ENCODE data around the gene ELOVL6.
"Not testable (repeated sequence)": the region's sequence is repeated elsewhere in the genome, so short reads cannot be mapped to it uniquely, and the experiment has no call there.

The ELOVL6 gene, protein sequence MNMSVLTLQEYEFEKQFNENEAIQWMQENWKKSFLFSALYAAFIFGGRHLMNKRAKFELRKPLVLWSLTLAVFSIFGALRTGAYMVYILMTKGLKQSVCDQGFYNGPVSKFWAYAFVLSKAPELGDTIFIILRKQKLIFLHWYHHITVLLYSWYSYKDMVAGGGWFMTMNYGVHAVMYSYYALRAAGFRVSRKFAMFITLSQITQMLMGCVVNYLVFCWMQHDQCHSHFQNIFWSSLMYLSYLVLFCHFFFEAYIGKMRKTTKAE

DNA sequence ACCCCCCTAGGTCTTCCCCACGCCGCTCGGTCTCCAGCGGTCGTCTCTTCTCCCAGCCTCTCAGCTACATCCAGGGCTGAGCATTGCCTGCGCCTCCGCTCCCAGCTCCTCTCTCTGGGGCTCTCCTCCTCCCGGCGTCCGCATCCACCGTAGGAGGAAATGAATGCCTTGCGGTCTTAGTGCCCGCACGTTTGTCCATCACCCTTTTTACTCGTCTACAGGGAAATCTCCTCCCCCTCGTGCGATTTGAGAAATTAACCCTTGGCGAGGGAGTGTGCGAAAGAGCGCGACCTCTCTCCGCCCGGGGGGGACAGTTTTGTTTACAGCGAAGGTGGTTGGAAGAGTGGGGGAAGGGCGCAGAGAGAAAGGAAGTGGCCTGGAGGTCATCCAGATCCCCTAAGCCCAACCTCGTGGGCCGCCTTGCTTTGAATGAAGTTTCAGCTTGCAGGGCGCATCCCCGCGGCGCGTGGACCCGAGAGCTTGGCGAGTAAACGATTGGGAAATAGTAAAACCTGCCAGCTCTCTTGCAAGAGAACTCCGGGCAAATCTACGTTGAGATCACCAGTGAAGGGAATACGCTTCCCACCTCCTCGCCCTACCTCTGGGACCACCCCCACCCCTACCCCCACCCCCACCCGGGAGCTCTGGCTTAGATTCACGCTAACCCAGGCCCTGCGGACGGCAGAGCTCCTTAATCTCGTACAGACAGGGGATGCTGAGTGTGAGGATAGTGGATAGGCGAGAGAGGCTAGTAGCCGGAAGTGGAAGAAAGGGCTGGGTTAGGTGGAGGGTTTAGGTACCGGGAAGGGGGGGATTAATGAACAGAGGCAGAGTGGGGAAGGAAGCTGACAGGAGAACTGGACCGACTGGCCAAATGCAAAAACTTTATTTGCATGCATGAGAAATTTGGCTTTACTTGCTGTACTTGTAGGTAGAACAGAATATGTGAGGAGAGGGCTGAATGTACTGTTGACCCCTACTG, at the start of gene ELOVL6:
Gene ELOVL6 (minus strand): TSS at position 181 of the 982 bp plus-strand sequence. CDS start 280 bp downstream, outside the sequence.
- Histone ChIP-seq H3K27ac (ENCODE audit: low read length) (peak within 1 kb of the TSS; percentile 66), H3K4me1 (ENCODE audit: control insufficient read depth, insufficient read depth, low read length) (peaks cover 13% of the 10 kb centered on the region), H3K9ac (ENCODE audit: low read length in 2 of 2) (peak within 1 kb of the TSS; percentile 81 to 85), H3K36me3 (ENCODE audit: control insufficient read depth in 2 of 2, insufficient read depth in 2 of 2, low read length in 2 of 2) (no peaks in the 10 kb centered on the region), H3K27me3 (ENCODE audit: control insufficient read depth in 1 of 2, insufficient read depth in 2 of 2, low read length in 2 of 2) (no peaks in the 10 kb centered on the region), H3K9me3 (ENCODE audit: control insufficient read depth in 2 of 2, low read length in 2 of 2) (no peaks in the 10 kb centered on the region), H3K4me3 (ENCODE audit: low read length in 2 of 2) (peak within 1 kb of the TSS; percentile 68 to 89)

DNA sequence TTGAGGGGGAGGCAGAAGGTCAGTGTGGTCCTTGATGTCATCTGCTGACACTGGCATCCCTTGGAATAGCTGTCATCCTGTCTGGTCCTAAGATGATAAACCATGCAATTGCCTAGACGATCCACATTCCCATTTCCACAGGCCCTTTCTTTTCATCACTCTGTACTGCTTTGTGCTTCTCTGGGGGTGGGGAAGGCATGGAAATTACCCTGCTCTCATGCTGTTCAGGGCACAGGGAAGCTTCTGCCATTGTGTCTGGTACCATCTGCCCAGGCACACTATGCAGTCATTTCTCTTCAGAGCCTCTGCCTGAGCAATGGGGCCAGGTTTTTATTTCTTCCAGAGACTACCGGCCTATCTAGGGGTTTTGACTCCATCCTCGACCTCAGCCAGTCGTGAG, 49.7 kb upstream of the ELOVL6 start:
- Histone ChIP-seq H3K27me3 (ENCODE audit: control insufficient read depth in 1 of 2, insufficient read depth in 2 of 2, low read length in 2 of 2) (no peaks in the 10 kb centered on the region), H3K4me1 (ENCODE audit: control insufficient read depth, insufficient read depth, low read length) (no peaks in the 10 kb centered on the region), H3K9ac (ENCODE audit: low read length in 2 of 2) (no peak overlapping the region), H3K9me3 (ENCODE audit: control insufficient read depth in 2 of 2, low read length in 2 of 2) (no peaks in the 10 kb centered on the region), H3K27ac (ENCODE audit: low read length) (no peak overlapping the region), H3K4me3 (ENCODE audit: low read length in 2 of 2) (no peak overlapping the region), H3K36me3 (ENCODE audit: control insufficient read depth in 2 of 2, insufficient read depth in 2 of 2, low read length in 2 of 2) (no peaks in the 10 kb centered on the region)

DNA sequence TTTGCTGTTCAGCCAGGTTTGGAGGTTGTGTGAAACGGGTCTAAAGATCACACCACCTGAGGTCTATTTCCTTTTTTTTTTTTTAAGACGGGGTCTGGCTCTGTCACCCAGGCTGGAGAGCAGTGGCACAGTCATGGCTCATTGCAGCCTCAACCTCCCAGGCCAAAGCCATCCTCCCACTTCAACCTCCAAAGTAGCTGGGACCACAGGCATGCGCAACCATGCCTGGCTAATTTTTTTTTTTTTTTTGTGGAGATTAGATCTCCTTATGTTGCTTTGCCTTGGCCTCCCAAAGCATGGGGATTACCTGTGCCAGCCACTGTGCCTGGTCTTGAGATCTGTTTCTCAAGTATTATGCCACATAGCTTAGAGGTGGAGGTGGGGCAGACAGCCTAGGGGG, 49.2 kb upstream of the ELOVL6 start:
- Histone ChIP-seq H3K36me3 (ENCODE audit: control insufficient read depth in 2 of 2, insufficient read depth in 2 of 2, low read length in 2 of 2) (no peaks in the 10 kb centered on the region), H3K4me3 (ENCODE audit: low read length in 2 of 2) (no peak overlapping the region), H3K27ac (ENCODE audit: low read length) (no peak overlapping the region), H3K27me3 (ENCODE audit: control insufficient read depth in 1 of 2, insufficient read depth in 2 of 2, low read length in 2 of 2) (no peaks in the 10 kb centered on the region), H3K9me3 (ENCODE audit: control insufficient read depth in 2 of 2, low read length in 2 of 2) (no peaks in the 10 kb centered on the region), H3K4me1 (ENCODE audit: control insufficient read depth, insufficient read depth, low read length) (no peaks in the 10 kb centered on the region), H3K9ac (ENCODE audit: low read length in 2 of 2) (no peak overlapping the region)

DNA sequence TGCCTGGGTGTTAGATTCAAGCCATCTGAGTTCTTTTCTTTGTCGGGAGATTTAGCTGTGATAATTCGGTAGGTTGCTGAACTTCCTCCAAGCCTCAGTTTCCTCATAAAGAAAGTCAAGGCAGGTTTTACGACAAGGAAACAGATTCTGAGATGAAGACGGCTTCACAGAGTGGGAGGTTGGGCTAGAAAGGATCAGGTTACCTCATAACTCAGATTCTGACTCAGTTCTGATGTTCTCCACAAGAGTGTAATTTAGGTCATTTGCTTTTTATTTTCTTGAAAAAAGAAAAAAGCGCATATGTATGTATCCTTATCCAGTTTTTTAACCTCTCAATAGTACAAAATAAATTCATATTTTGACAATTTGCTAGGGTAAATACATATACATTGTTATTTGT, 47.2 kb upstream of the ELOVL6 start:
- Histone ChIP-seq H3K4me3 (ENCODE audit: low read length in 2 of 2) (no peak overlapping the region), H3K36me3 (ENCODE audit: control insufficient read depth in 2 of 2, insufficient read depth in 2 of 2, low read length in 2 of 2) (no peaks in the 10 kb centered on the region), H3K9ac (ENCODE audit: low read length in 2 of 2) (no peak overlapping the region), H3K4me1 (ENCODE audit: control insufficient read depth, insufficient read depth, low read length) (no peaks in the 10 kb centered on the region), H3K9me3 (ENCODE audit: control insufficient read depth in 2 of 2, low read length in 2 of 2) (no peaks in the 10 kb centered on the region), H3K27me3 (ENCODE audit: control insufficient read depth in 1 of 2, insufficient read depth in 2 of 2, low read length in 2 of 2) (no peaks in the 10 kb centered on the region), H3K27ac (ENCODE audit: low read length) (no peak overlapping the region)

DNA sequence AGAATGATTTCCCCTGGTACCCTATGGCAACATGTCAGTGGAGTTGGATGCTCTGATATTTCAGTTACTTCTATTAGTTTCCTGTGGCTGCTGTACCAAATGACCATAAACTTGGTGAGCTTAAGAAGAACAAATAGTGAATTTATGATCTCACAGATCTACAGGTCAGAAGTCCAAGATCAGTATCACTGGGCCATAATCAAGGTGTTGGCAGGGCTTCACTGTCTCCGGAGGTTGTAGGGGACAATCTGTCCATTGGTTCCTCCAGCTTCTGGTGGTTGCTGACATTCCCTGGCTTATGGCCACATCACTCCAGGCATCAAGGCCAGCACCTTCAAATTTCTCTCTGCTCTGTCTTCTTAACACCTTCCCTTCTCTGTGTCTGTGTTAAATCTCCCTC, 37.9 kb upstream of the ELOVL6 start:
- H3K9me3 ChIP-seq (ENCODE audit: control insufficient read depth in 2 of 2, low read length in 2 of 2) = peaks cover 0 to 3% of the 10 kb centered on the region in 2 donors
- H3K36me3 ChIP-seq (ENCODE audit: control insufficient read depth in 2 of 2, insufficient read depth in 2 of 2, low read length in 2 of 2) = no peaks in the 10 kb centered on the region
- H3K27ac ChIP-seq (ENCODE audit: low read length) = no peak overlapping the region
- no peaks in the 10 kb centered on the region for H3K4me1 ChIP-seq (ENCODE audit: control insufficient read depth, insufficient read depth, low read length)
- H3K9ac ChIP-seq (ENCODE audit: low read length in 2 of 2) = no peak overlapping the region
- H3K27me3 ChIP-seq (ENCODE audit: control insufficient read depth in 1 of 2, insufficient read depth in 2 of 2, low read length in 2 of 2) = no peaks in the 10 kb centered on the region
- H3K4me3 ChIP-seq (ENCODE audit: low read length in 2 of 2) = no peak overlapping the region

DNA sequence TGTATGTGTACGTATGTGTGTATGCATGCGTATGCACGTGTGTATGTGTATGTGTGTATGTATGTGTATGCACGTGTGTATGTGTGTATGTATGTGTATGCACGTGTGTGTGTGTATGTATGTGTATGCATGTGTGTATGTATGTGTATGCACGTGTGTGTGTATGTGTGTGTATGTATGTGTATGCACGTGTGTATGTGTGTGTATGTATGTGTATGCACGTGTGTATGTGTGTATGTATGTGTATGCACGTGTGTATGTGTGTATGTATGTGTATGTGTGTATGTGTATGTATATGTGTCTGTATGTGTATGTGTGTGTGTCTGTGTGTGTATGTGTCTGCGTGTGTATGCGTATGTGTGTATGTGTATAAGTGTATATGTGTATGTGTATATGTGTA, 35.2 kb upstream of the ELOVL6 start:
- not testable (repeated sequence) for H3K9me3 ChIP-seq (ENCODE audit: control insufficient read depth in 2 of 2, low read length in 2 of 2); H3K4me3 ChIP-seq (ENCODE audit: low read length in 2 of 2); H3K36me3 ChIP-seq (ENCODE audit: control insufficient read depth in 2 of 2, insufficient read depth in 2 of 2, low read length in 2 of 2); H3K4me1 ChIP-seq (ENCODE audit: control insufficient read depth, insufficient read depth, low read length); H3K27me3 ChIP-seq (ENCODE audit: control insufficient read depth in 1 of 2, insufficient read depth in 2 of 2, low read length in 2 of 2); H3K9ac ChIP-seq (ENCODE audit: low read length in 2 of 2); H3K27ac ChIP-seq (ENCODE audit: low read length)

DNA sequence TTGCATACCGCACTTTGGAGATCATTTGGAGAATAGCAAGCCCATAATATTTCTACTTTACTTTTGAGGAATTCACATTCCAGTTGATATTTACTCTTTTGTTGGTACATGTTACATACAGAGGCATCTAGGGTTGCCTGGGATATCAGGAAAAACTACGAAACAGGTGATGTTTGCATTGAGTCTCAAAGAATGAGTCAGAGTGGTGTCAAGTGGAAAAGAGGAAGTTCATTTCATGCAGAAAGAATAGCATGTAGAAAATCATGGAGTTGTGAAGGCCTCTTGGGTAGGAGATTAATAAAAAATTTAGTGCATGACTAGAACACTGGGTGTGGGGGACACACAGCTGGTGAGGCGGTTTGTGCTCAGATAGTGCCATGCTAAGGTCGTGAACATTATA, 33.5 kb upstream of the ELOVL6 start:
- no peak overlapping the region for H3K4me3 ChIP-seq (ENCODE audit: low read length in 2 of 2)
- no peaks in the 10 kb centered on the region for H3K36me3 ChIP-seq (ENCODE audit: control insufficient read depth in 2 of 2, insufficient read depth in 2 of 2, low read length in 2 of 2)
- no peak overlapping the region for H3K27ac ChIP-seq (ENCODE audit: low read length)
- H3K4me1 ChIP-seq (ENCODE audit: control insufficient read depth, insufficient read depth, low read length) = no peaks in the 10 kb centered on the region
- no peaks in the 10 kb centered on the region for H3K27me3 ChIP-seq (ENCODE audit: control insufficient read depth in 1 of 2, insufficient read depth in 2 of 2, low read length in 2 of 2)
- H3K9ac ChIP-seq (ENCODE audit: low read length in 2 of 2) = no peak overlapping the region
- peaks cover 0 to 3% of the 10 kb centered on the region in 2 donors for H3K9me3 ChIP-seq (ENCODE audit: control insufficient read depth in 2 of 2, low read length in 2 of 2)

DNA sequence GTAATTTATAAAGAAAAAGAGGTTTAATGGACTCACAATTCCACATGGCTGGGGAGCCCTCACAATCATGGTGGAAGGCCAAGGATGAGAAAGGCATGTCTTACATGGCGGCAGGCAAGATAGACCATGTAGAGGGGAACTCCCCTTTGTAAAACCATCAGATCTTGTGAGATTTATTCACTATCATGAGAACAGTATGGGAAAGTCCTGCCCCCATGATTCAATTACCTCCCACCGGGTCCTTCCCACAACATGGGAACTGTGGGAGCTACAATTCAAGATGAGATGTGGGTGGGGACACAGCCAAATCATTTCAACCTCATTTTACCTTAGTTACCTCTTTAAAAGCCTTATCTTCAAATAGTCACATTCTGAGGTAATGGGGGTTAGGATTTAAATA, 30.9 kb upstream of the ELOVL6 start:
- H3K36me3 ChIP-seq (ENCODE audit: control insufficient read depth in 2 of 2, insufficient read depth in 2 of 2, low read length in 2 of 2) = no peaks in the 10 kb centered on the region
- H3K4me1 ChIP-seq (ENCODE audit: control insufficient read depth, insufficient read depth, low read length) = no peaks in the 10 kb centered on the region
- H3K9ac ChIP-seq (ENCODE audit: low read length in 2 of 2) = no peak overlapping the region
- no peak overlapping the region for H3K27ac ChIP-seq (ENCODE audit: low read length)
- no peak overlapping the region for H3K4me3 ChIP-seq (ENCODE audit: low read length in 2 of 2)
- no peaks in the 10 kb centered on the region for H3K27me3 ChIP-seq (ENCODE audit: control insufficient read depth in 1 of 2, insufficient read depth in 2 of 2, low read length in 2 of 2)
- H3K9me3 ChIP-seq (ENCODE audit: control insufficient read depth in 2 of 2, low read length in 2 of 2) = no peaks in the 10 kb centered on the region

DNA sequence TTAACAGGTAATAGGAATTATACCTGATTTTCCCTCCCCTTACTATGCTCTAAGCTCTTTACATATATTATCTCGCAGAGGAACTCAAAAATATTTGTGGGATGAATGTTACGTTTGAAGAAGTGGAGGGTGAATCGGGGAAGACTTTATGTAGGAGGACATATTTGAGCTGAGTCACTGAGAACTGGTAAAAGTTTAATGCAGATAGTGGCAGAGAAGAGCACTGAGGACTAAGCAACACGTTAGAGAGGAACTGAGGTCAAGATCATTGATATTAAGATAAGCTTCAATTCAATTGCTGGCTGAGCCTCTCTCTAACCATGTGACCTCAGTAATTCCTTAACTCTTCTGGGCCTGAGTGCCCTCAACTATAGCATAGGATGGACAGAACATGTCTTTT, 26.4 kb upstream of the ELOVL6 start:
- no peaks in the 10 kb centered on the region for H3K4me1 ChIP-seq (ENCODE audit: control insufficient read depth, insufficient read depth, low read length)
- no peak overlapping the region for H3K4me3 ChIP-seq (ENCODE audit: low read length in 2 of 2)
- H3K27me3 ChIP-seq (ENCODE audit: control insufficient read depth in 1 of 2, insufficient read depth in 2 of 2, low read length in 2 of 2) = no peaks in the 10 kb centered on the region
- no peaks in the 10 kb centered on the region for H3K9me3 ChIP-seq (ENCODE audit: control insufficient read depth in 2 of 2, low read length in 2 of 2)
- H3K27ac ChIP-seq (ENCODE audit: low read length) = no peak overlapping the region
- no peaks in the 10 kb centered on the region for H3K36me3 ChIP-seq (ENCODE audit: control insufficient read depth in 2 of 2, insufficient read depth in 2 of 2, low read length in 2 of 2)
- no peak overlapping the region for H3K9ac ChIP-seq (ENCODE audit: low read length in 2 of 2)

DNA sequence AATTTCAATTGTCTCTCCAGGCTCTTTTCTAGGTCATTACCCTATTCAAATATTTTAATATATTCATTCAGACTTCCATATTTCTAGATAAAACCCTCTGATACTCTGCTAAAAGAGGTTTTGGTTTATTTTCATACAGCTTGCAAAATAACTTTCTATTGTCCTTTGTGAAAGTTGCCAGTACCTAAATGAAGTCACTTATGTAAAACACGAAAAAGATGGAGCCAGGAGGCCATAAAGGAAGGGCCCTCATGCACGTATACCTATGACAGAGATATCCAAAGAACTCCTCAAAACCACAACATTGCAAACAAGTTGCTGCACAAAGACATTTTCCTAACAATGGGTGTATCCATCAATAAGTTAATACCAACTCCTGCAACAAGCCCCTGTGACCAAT, 25.7 kb upstream of the ELOVL6 start:
- Histone ChIP-seq H3K36me3 (ENCODE audit: control insufficient read depth in 2 of 2, insufficient read depth in 2 of 2, low read length in 2 of 2) (no peaks in the 10 kb centered on the region), H3K27ac (ENCODE audit: low read length) (no peak overlapping the region), H3K27me3 (ENCODE audit: control insufficient read depth in 1 of 2, insufficient read depth in 2 of 2, low read length in 2 of 2) (no peaks in the 10 kb centered on the region), H3K9ac (ENCODE audit: low read length in 2 of 2) (no peak overlapping the region), H3K4me1 (ENCODE audit: control insufficient read depth, insufficient read depth, low read length) (no peaks in the 10 kb centered on the region), H3K9me3 (ENCODE audit: control insufficient read depth in 2 of 2, low read length in 2 of 2) (no peaks in the 10 kb centered on the region), H3K4me3 (ENCODE audit: low read length in 2 of 2) (no peak overlapping the region)

DNA sequence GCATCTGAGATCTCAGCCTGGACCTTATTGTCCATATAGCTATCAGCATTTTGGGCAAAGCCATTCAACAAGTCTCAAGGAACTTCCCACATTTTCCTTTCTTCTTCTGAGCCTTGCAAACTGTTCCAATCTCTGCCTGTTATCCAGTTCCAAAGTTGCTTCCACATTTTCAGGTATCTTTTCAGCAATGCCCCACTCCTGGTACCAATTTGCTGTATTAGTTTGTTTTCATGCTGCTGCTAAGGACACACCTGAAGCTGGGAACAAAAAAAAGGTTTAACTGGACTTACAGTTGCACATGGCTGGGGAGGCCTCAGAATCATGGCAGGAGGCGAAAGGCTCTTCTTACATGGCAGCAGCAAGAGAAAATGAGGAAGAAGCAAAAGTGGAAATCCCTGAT, 20.5 kb upstream of the ELOVL6 start:
- not testable (repeated sequence) for H3K4me3 ChIP-seq (ENCODE audit: low read length in 2 of 2); H3K36me3 ChIP-seq (ENCODE audit: control insufficient read depth in 2 of 2, insufficient read depth in 2 of 2, low read length in 2 of 2); H3K27me3 ChIP-seq (ENCODE audit: control insufficient read depth in 1 of 2, insufficient read depth in 2 of 2, low read length in 2 of 2); H3K9ac ChIP-seq (ENCODE audit: low read length in 2 of 2); H3K27ac ChIP-seq (ENCODE audit: low read length); H3K4me1 ChIP-seq (ENCODE audit: control insufficient read depth, insufficient read depth, low read length); H3K9me3 ChIP-seq (ENCODE audit: control insufficient read depth in 2 of 2, low read length in 2 of 2)
